NCI-H2029 (cell line): ENCODE measurements around the gene GRID2.
"Not testable (repeated sequence)": the region's sequence is repeated elsewhere in the genome, so short reads cannot be mapped to it uniquely, and the experiment has no call there.

ENCODE experiments used
- DNase-seq: peaks from one replicate; lab custom pipeline; 2025; lab: John Stamatoyannopoulos, UW

Gene GRID2

GRCh38 chr4:93515208-93515607, 1211.4 kb downstream of the GRID2 start:
- DNase-seq, result no peak

GRCh38 chr4:93529692-93530372, 1226.1 kb downstream of the GRID2 start:
- DNase-seq, result no peak

GRCh38 chr4:93532234-93532633, 1228.5 kb downstream of the GRID2 start:
- no peak for DNase-seq

- no peak for DNase-seq
Observed at GRCh38 chr4:93540562-93540961, 1236.8 kb downstream of the GRID2 start.

- no peak for DNase-seq
Observed at GRCh38 chr4:93561842-93562241, 1258.1 kb downstream of the GRID2 start.

GRCh38 chr4:93568758-93569157, 1265.0 kb downstream of the GRID2 start:
- DNase-seq, result no peak

GRCh38 chr4:93573285-93573684, 1269.5 kb downstream of the GRID2 start:
- no peak for DNase-seq

- DNase-seq, result no peak
Observed at GRCh38 chr4:93578942-93579341, 1275.2 kb downstream of the GRID2 start.

- no peak for DNase-seq
Observed at GRCh38 chr4:93605163-93605562, 1301.4 kb downstream of the GRID2 start.

- DNase-seq, result no peak
Observed at GRCh38 chr4:93617606-93618005, 1313.8 kb downstream of the GRID2 start.

GRCh38 chr4:93633721-93634120, 1330.0 kb downstream of the GRID2 start:
- DNase-seq, result no peak

GRCh38 chr4:93635943-93636342, 1332.2 kb downstream of the GRID2 start:
- DNase-seq, result no peak

GRCh38 chr4:93645120-93645519, 1341.4 kb downstream of the GRID2 start:
- no peak for DNase-seq

- peak; percentile 12 for DNase-seq
Observed at GRCh38 chr4:93646233-93646930, 1342.6 kb downstream of the GRID2 start.

GRCh38 chr4:93648258-93648657, 1344.5 kb downstream of the GRID2 start:
- no peak for DNase-seq

- no peak for DNase-seq
Observed at GRCh38 chr4:93649828-93650227, 1346.1 kb downstream of the GRID2 start.

GRCh38 chr4:93654211-93654610, 1350.4 kb downstream of the GRID2 start:
- no peak for DNase-seq

- DNase-seq, result no peak
Observed at GRCh38 chr4:93657527-93657926, 1353.8 kb downstream of the GRID2 start.

GRCh38 chr4:93658443-93658842, 1354.7 kb downstream of the GRID2 start:
- no peak for DNase-seq

- no peak for DNase-seq
Observed at GRCh38 chr4:93659629-93660028, 1355.9 kb downstream of the GRID2 start.

- DNase-seq, result no peak
Observed at GRCh38 chr4:93660036-93660435, 1356.3 kb downstream of the GRID2 start.

- no peak for DNase-seq
Observed at GRCh38 chr4:93670434-93670833, 1366.7 kb downstream of the GRID2 start.

GRCh38 chr4:93671093-93671492, 1367.3 kb downstream of the GRID2 start:
- no peak for DNase-seq

- not testable (repeated sequence) for DNase-seq
Observed at GRCh38 chr4:93676937-93677336, 1373.2 kb downstream of the GRID2 start.
